ENCODE results near the gene INPP4B.

The INPP4B gene

DNA sequence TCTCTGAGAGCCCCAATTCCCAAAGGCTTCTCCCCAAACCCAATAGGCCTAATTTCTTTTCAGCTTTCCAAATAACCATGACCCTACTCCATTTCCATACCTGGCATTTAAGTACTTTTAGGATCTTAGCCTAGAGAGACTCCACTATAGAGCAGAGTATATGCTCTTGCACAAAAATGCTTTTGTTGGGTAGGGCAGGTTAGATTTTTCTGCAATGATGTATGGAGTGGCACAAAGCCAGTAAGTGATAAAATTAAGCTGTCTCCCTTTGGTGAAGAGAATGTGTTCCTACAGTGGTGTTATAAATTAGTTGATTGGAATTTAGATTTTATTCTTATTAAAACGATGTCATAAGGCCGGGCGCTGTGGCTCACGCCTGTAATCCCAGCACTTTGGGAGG is 124.9 kb downstream of the INPP4B start:
- no peak for DNase-seq

DNA sequence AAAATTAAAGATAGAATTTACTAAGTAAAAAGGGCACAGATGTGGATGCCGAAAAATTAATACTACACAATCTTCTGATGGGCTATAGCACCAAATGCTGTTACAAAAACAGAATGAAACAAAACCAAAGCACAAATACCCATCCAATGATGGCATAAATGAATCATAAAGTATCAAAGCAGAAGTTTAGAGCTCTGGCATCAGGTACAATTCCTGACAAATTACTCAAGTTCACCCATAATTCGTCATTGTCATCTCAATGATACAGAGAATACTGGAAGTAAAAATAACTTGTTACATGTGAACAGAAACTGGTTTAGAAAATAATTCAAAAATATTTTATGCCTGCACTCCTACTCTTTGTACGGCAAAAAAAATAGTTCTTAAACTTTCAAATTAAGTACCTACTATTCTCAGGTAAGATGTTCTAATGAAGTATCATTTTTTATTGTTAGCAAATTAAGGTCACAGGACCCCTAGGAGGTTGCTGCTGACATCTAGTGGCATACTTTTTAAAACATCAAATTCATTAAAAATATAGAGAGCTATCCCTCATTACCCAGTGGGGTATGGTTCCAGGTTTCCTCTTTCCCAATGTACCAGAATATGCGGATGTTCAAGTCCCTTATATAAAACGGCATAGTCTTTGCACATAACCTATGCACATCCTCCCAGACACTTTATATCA is 126.1 kb downstream of the INPP4B start:
- DNase-seq = no peak

DNA sequence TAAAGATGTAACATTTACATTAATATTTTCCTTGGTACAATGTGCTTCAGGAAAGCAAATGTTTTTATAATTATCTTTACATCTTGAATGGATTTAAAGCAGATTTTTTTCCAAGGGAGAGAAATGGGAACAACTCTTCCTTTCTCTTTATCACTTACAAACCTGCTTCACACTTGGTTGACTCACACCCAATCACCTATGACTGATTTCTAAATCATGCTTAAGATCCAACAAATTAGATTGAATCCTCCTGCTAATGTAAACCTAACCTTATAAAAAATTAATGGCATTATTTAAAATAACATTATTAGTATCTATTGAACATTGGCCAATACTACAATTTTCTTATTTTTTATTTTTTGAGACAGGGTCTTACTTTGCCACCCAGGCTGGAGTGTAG is 127.1 kb downstream of the INPP4B start:
- DNase-seq = no peak

DNA sequence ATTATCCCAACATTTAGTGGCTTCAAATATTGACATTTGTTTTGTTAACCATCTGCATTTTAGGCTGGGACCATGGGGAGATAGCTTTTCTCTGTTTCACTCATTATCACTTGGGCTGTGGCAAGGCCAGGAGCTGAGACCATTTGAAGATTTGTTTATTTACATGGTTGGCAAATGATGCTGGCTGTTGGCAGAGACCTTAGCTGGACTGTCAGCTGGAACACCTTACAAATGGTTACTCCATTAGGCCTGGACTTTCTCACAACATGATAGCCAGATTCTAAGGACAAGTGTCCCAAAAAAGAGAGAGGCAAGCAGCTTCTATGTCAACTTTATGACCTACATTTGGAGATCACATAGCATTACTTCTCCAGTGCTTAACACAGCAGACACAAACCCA is 130.4 kb downstream of the INPP4B start:
- no peak for DNase-seq

GRCh38 chr4:142713282-142714030 is 132.6 kb downstream of the INPP4B start:
- DNase-seq = no peak

GRCh38 chr4:142708231-142708630 is 137.9 kb downstream of the INPP4B start:
- DNase-seq = no peak

- DNase-seq = no peak
These were observed 138.7 kb downstream of the INPP4B start for GRCh38 chr4:142707401-142707800.

DNA sequence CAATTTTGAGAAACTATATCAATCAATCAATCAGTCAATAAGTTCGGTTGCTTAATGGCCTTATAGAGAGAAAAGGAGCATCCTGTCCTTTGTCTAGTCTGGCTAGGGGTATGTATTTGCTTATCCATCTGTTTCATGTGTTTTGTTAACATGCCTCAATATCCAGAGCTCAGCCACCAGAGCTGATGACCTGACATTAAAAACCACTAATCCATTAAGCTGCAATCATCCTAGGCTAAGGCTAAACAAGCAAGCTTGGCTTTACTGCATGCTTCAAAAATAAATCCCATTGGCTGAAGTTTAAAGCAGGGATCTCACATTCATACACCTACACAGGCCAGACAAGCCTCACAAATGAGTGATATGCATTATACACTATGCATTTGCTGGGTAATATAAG is 139.7 kb downstream of the INPP4B start:
- DNase-seq = no peak

DNA sequence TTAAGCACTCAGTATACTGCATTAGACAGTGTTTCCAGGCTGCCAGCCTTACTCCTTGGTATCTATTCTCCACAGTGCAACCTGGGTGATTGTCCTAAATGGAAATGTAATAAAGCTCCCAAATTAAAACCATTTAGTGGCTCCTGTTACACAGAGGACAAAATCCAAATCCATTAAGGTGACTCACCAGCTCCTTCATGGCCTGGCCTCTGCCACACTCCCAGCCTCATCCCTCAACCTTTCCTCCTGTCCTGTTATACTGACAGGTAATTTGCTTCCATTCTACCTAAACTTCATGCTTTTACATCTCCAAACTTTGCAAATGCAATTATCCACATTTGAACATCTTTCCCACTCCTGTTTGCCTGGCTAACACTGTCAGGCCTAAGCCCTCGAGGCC is 140.3 kb downstream of the INPP4B start:
- no peak for DNase-seq

DNA sequence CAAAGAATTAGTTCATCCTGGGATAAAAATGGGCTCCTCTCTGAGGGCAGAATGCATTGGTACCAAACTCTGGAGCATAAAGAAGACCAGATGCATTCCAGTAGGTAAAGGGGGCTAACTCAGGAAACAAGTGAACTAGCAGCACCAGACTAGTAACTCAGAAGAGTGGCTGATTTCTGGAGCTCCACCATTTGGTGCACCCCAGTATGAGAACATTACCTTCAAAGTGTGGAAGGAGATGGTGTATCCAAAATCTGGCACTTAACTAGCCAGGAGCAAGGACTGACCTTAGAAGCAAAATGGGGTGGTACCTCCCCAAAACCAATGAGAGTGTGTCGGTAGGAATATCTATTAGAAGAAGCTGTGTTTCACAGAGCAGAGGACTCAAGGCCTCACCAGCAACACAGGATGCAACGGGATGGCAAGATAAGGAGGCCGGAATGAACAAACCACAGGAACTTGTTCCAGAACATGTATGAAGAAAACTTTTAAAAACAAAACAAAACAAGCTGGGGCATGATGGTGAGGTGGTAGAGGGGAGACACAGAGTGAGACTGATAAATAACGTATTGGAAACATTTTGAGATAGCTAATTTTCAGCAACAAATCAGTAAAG is 142.3 kb downstream of the INPP4B start:
- peak in 1 of 4 experiments; percentile 10 for DNase-seq

DNA sequence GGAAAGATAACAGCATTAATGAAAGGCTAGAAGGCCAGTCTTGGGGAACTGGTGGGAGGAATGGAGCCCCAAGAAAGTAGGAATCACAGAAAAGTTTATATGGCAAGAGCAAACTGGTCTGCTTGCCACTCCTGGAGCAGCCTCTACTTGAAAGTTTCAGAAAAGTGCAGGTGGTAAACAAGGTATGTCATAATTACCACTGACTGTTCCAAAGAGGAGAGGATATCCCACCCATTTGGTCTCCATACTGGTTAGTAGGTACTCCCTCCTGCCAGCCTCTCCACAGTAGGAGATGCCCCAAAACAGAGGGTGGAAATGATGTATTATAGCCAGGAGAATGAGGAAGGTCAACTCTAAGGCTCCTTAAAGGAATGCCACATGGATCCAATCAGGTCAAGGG is 145.1 kb downstream of the INPP4B start:
- DNase-seq = no peak

DNA sequence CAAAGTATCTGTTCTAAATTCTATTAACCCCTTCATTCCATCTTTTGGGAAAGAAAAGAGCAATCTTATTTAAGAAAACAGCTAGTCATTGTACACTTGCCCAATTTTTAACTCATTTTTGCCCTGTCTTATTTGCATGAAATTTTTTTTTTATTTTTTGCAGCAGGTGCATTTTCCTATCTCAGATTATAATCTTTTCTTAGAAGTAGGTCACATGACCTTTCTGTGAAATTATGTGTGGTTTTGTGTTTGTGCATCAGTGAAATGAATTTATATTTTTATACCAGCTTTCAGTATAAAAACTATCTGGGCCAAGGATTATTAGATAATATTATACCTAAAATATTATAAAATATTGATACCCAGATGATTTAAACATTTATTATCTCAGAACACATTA is 145.6 kb downstream of the INPP4B start:
- no peak for DNase-seq

- DNase-seq = no peak
These were observed 147.5 kb downstream of the INPP4B start for GRCh38 chr4:142698552-142698951.

GRCh38 chr4:142697928-142698327 is 148.2 kb downstream of the INPP4B start:
- DNase-seq = no peak

- DNase-seq = no peak
These were observed 148.8 kb downstream of the INPP4B start for GRCh38 chr4:142697320-142697719.

- DNase-seq = peak in 1 of 4 experiments; percentile 1
These were observed 149.6 kb downstream of the INPP4B start for GRCh38 chr4:142696334-142697122.

GRCh38 chr4:142690406-142691163 is 155.5 kb downstream of the INPP4B start:
- DNase-seq = no peak

GRCh38 chr4:142687547-142688275 is 158.4 kb downstream of the INPP4B start:
- no peak for DNase-seq

DNA sequence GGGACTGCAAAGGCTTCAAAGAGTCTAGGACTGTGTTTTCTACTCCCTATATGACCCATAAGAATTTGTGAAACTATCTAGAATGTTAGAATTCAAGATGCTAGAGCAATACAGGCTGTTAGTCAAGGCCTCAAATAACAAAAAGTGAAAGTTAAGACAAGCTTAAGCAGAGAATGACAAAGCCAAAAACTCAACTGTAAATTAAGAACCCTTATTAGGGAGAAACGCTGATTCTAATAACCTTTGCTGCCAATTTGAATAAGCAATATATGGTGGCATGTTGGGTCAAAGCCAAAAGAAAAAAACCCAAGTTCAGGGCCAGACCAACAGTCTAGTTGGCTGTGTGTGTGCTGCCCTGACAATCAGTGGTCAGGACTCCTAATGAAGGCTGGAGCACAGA is 160.0 kb downstream of the INPP4B start:
- no peak for DNase-seq

DNA sequence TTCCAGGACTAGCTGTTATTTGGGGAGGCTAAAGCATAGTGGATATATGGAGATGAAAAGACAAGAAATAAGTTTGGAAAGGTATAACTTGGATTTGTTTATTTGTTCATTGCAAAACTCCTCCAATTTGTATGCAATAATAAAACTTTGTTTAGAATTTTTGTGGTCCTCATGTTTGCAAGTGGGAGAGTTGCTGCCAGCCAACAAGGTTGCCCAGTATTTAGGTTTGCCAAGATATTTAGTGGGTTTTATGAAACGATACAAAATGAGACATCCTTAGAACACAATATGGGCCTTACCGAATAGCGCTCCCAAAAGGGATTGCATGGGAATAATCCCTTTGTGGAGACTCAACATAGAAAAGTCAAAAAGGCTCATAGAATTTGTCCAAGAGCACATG is 162.1 kb downstream of the INPP4B start:
- no peak for DNase-seq

DNA sequence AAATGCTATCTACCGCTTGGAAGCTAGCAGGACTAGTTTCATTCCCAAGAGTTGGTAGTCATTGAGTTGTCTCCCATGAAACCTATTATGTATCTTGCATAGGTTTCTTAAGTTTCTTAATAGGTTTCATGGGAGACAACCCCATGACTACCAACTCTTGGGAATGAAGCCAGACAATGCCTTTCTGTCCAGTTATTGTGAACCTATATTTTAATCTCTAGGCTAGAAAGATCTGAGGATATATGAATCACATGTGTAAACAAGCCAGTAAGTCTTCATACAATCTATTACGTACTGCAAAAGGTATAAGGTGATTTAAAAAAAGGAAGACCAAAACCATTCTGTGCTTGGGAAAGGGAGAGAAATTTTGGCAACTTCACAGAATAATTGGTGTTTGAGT is 162.6 kb downstream of the INPP4B start:
- DNase-seq = no peak

- DNase-seq = no peak
These were observed 174.6 kb downstream of the INPP4B start for GRCh38 chr4:142671516-142671915.

Measured in activated naive CD4-positive, alpha-beta T cell (primary cell).